GM18519 (cell line): Measurements from ENCODE around the gene UNC13C.
A peak's percentile ranks its signal among the peaks of the same experiment; 100 is the strongest.

Experiments used
- ATAC-seq: cut with Tn5 transposase; IDR thresholded peaks from one replicate; pipeline ENCODE4 v1.9.1; 2021; ENCODE audit warnings: mild to moderate bottlenecking, moderate library complexity; ENCODE audit not compliant: unreplicated experiment, low FRiP score

The UNC13C gene

DNA sequence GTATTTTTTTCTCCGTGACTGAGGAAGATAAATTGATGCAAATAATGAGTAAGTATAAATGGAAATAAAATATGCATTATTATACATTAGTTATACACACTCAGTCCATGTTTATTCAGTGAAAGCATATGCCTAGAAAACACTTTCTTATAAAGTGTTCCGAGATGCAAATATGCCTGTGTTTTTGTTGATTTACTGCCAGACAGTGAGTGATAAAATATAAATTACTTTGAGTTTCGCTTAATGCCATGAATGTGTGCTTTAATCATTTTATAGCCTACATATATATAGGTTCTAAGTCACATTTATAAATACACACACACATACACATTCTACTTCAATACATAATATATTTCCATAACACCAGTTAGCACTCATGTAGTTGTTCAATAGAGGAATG lies 569.2 kb downstream of the UNC13C start:
- no peak for ATAC-seq

DNA sequence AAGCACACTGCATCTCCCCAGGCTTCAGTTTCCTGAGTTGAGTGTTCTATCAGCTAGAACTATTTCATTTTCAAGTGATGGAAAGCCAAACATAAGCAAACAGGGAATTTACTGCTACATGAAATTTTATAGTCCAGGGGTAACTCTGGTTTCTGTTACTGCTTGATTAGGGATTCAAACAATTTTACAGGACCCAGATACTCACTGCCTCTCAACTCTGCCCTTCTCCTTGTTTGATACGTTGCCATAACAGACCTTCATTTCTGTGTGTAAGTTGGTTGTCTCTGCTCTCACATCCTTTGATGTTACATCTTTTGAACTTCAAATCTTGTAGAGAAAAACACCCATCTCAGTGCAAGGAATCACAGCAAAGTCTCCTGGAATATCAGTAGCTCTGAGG lies 572.7 kb downstream of the UNC13C start:
- no peak for ATAC-seq

DNA sequence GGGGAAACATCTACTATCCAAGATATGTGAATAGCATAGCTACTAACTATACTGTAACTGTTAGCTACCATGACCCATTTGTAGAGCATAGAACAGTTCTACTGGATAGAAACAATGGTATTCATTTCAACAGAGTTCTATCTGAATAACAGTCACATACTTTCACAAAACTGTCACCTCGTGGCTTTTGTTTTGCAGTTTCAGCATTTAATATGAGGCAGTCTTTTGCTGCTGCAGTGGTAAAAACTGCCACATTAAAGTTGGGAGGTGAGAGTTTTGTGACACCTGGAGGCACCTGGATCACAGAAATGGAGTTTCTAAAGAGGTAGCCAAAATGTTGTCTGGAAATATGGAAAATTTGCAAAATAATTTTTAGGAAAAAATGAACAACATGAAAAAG lies 578.0 kb downstream of the UNC13C start:
- ATAC-seq, result no peak

DNA sequence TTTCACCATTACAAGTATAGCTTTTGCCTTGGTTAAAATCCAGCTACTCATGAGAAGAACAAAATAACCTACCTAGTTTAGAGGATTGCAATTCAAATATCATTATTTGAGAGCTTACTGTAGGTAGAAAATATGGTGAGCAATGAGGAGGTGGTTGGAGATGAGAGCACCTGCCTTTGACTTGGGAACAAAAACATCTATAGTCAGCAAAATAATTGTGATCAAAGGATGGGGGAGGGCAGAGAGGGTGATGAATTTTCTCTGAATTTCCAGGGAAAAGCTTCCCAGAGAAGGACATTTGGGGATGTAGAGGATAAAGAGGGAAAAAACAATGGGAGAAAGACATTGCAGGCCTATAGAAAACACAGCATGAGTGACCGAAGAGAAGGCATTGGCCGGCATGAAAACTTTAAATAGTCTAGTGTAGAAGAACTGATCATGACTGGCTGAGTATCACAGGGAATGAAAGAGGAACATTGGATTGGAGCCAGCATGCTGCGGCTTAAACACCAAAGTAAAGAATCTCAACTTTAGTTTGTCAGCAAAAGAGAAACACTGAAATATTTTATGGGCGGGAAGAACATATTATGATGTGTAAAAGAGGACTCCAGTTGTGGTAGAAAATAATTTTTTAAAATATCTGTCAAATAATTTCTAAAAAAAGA lies 581.3 kb downstream of the UNC13C start:
- ATAC-seq, result no peak

DNA sequence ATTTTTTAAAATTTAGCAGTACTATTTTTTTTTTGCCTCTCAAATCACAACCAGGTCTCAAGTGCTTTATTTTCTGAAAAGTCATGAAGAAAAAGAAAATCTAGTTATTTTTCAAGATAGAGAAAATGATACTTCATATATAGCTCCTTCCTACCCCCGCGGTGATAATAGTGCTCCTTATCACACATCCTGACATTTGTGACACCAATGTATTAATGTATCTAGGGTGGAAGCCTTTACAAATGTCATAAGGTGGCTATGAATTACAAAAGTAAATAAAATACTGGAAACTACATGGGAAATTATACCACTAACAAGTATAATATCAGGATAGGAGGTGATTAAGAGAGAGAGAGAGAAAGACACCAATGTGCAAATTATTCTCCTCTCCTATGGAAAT lies 582.2 kb downstream of the UNC13C start:
- ATAC-seq, result no peak

DNA sequence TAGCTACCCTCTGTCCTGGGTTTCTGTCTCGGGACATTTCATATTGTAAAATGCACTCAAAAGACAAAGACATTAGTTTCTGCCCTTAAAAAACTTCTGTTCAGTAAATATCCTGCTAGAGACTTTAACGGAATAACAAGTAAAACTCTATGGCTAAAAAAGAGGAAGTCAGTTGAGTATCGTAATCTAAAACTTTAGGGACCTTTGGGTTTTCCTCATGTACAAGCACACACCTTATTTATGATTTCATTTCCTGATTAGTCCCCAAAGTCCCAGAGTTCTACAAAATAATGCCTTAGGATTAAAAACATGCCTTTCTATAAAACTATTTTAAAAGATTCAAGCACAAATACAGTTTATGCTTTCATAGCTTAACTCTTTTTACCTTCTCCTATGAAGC lies 585.9 kb downstream of the UNC13C start:
- no peak for ATAC-seq

DNA sequence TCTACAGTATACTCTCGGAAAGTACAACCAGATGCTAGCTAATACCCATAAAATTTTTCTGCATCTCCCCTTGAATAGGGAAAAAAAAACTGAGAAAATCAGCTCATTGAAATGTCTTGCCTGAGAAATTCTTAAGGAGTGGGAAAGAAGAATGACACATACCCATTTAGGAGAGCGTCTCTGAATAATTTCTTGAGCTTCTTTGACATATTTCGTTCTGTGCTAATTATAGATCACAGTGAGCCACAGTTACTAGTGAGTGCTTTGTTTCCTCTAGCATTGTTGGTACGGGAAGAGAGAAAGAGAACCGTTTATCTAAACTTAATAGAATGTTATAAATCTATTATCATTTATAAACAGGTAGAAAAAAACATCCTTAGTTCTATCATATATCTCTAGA lies 588.4 kb downstream of the UNC13C start:
- no peak for ATAC-seq

DNA sequence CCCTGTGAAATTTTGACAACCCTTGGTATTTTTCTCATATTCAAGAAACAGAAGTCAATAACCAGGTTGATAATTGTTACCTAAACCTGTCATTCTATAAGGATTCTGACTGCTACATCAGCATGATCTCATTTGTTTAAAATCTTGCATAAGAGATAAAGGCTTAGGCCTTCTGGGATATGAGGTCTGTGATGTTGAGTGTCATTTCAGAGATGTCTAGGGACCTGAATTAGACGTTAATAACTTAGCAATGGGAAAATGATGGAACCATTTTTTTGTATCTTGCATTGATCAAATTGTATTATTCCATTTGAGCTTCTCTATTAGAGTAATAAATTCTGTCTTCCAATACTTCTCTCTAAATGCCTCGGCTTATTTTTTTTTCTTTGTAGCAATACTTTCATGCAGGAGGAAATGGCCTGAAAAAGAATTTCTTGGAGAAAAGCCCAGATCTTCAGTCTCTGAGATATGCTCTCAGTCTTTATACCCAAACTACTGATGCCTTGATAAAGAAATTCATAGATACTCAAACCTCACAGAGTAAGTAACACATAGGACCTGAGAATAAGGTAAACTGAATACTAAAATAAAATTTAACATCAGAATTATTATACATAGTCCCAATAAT lies 589.3 kb downstream of the UNC13C start:
- no peak for ATAC-seq

DNA sequence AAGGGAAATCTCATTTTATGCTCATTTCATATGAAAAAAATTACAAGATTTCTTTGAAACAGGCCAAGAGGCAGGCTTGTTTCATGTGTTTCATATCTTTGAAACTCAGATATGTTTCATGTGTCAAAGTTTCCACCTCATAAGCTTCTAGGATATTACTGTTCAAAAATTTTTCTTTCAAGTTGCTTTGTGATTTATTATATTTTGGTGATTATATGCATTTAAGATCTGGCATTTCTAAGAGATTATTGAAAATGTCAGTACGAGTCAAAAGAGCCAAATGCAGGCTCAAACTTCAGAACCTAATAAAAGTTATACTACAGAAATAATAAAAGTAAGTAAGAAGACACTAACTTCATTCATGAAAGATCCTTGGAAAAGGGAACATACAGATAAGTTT lies 590.1 kb downstream of the UNC13C start:
- no peak for ATAC-seq

DNA sequence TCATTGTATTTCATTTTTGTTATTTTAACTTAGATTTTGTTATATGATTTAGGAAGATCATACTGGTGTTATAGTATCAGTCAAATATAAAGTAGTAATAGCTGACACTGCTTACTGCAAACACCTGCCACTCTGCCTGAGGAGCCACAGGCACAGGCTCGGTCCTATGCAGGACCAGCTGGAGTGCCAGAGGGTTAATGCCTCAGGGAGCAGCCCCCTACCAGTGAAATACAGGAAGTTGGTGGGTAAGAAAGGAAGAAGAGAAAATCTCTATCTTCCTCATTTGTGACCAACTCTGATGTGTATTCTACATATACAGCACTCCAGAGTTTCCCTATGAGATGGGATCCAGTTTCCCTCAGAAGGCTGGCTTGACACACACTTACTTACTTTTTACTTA lies 593.3 kb downstream of the UNC13C start:
- ATAC-seq, result no peak

DNA sequence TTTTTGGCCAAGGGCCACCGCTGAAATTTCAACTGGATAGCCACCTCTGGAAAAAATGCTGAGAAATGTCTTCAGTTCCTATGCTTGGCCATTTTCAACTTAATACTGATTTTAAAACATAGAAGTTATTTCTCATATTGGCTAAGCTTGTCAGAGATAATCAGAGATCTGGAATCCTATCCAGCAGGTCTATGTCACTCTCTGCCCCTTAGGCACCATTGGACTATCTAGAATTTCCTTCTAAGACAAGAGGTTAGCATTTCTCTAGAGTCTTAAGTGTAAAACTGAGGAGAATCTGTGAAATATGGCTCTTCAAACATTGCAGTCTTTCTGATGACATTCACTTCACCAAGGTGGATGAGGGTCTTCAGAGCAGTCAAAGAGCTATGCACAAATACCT lies 597.3 kb downstream of the UNC13C start:
- no peak for ATAC-seq

DNA sequence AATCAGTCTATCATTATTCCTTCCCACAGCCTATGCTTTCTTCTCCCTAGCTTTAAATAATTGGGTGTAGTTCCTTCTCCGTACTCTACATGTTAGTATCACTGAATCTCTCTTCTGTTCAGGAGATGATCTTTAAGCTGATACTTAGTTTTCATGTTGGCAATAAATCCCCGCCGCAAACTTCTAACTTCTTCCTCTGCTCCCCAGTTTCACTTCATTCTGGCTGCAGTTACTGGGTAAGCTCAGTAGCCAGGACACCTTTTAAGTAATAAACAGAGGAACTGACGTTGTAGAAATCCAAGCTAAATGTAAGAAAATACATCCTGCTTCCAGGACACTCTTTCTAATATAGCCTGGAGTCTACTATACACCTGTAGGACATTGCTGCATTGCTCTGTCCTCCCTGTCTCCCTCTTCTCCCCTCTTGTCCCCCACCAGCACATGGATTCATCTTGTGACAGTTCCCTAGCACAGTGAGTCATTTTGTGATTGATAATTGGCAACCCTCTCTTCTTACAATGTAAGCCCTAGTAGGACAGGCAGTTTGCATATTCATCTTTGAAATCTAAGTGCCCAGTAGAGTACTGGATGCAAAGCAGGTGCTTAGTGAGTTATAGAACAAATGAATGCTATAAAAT lies 598.2 kb downstream of the UNC13C start:
- no peak for ATAC-seq

DNA sequence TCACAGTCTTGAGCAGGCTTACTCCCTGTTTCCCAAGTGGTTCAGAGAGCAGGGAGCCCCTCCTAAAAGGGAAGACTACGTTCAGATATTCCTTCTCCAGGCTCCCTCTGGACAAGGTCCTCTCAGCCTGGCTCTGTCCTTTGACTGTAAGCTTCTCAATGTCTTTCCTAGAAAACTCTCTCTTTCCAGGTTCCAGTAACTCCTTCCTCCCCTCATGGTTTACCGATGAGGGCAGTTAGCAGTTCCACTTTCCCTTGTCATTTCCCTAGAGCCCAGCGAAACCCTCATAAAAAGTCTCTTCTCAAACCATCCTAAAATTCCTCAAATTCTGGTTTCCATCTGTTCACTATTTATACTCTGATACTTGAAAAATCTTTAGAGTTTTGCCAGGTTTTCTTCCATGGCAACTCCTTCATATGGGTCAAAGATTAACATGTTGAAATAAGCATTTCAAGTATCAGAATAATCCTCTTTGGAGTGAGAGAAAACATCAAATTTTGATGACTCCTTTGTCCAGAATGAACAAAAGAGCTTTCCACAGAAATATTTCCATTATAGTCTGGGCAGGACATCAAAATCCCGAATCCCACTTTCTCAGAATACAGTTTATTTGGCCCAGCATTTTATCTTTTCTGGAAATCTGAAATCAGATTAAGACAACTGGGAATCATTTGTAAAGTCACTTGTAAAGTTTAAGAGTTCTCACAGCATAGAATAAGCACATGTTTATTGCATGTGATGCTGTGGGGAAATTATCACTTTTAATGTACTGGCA lies 599.4 kb downstream of the UNC13C start:
- no peak for ATAC-seq

DNA sequence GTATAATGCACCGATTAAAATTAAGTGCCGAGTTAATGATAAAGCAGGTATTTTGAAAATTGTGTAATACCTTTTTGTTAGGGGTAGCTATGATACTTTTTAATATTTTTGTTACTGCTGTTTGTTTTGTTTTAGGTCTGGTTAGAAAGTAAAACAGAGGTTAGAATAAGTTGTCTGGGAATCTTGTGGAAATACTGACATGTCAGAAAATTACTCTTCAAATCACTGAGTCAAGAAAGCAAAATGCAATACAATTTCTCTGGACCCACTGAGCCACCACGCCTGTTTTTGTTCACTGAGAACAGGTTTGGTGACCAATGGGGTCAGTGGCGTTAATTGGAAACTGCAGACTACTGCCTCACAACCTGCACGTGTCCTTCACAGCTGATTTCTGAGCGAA lies 601.6 kb downstream of the UNC13C start:
- ATAC-seq, result no peak

DNA sequence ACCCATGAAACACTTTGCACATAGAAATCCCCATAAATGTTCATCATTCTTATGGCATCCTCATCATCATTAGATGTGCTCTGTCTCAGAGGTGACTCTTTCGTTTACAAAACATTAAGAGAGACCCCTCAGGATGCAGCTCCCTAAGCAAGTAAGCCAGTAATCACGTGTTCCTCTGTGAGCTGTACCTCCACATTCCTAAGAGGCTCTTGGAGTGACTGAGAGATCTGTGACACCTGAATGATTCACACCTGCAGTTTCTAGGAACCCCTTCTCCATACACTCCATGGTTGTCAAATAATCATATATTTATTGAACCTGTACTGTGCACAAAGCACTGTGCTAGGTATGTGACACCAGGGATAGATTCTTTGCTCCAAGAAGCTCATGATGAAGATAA lies 602.4 kb downstream of the UNC13C start:
- ATAC-seq, result no peak

DNA sequence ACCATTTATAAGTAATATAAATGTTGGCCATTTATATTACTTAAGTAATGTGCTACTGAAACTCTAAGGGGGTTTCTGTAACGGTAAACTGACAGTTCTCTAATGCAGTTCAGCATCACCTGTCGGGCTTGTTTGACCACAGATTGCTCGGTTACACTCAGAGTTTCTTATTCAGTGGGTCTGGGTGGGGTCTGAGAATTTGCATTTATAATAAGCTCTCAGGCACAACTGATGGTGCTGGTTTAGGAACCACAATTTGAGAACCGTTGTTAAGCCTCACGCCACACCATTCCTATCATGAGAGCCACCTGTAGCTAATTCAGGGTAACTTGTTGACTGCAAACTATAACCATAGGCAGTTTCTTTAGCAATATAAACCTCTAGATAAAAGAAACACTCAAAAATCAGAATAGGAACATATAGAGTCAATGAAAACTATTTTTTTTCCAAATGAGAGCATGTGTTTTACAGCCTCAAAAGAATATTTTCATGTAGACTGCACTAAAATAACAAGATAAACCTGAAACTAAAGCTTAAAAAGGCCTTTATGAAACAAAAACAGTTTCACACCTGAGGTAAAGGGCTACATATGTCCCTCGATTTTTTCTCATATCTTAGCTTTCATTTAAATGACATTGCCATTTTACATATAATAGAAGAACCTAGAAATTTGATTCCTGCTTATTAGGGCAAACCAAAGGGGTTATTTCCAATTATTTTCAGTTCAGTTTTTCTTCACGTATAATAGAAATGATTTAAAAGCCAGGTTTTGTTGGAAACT lies 604.8 kb downstream of the UNC13C start:
- ATAC-seq, result peak; percentile 80

DNA sequence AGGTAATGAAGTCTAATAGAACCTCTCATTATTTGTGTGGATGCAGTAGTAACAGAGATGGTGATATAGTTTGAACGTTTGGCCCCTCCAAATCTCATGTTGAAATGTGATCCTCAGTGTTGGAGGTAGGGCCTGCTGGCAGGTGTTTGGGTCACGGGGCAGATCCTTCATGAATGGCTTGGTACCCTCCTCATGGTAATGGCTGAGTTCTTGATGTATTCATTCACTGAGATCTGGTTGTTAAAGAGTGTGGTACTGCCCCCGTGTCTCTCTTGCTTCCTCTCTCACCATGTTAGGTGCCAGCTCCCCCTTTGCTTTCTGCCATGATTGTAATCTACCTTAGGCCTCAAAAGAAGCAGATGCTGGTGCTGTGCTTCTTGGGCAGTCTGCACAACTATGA lies 606.8 kb downstream of the UNC13C start:
- no peak for ATAC-seq

DNA sequence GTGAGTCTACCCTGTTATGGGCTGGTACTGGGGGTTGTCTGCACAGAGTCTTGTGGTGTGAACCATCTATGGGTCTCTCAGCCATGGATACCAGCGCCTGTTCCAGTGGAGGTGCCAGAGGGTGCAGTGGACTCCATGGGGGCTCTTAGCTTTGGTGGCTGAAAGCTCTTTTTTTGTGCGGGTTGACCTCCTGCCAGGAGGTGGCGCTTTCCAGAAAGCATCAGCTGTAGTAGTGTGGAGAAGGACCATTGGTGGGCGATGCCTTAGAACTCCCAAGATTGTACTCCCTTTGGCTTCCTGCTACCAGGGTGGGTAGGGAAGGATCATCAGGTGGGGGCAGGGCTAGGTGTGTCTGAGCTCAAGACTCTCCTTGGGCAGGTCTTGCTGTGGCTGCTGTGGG lies 615.9 kb downstream of the UNC13C start:
- ATAC-seq, result no peak

DNA sequence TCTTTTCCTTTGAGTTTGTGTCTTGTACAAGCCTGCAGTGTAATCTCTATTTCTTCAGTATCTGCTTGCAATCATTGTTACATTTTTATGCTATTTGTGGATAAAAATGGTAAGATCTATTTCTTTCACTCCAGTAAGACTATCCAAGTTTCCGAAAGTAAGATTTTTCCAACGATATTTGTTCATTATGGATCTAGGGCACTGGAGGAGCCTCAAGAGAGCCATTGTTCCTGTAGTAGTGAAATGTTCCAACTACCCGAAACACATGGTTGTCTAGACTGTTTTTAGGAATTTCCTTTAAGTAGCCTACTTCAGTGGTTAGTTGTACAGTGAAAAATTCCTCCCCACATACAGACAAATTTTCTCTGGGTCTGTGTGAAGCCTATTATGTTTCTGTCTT lies 621.1 kb downstream of the UNC13C start:
- no peak for ATAC-seq

DNA sequence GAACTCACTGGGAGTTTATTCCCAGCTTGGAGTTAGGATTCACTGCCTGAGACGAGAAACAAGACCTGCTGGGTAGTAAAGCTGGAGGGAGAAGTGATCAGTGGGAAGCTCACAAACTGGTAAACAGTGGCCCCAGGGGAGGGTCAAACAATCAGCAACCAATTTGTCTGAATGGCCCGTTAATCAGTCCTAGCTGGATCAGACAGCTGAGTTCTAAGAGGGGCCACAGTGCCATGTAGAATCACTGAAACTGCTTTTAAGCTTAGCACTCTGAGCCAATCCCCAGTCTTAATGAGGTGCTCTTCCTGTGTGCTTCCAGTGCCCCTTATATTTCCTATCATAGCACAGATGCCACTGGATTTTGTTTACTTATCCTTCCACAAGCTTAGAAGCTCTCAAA lies 626.8 kb downstream of the UNC13C start:
- no peak for ATAC-seq

DNA sequence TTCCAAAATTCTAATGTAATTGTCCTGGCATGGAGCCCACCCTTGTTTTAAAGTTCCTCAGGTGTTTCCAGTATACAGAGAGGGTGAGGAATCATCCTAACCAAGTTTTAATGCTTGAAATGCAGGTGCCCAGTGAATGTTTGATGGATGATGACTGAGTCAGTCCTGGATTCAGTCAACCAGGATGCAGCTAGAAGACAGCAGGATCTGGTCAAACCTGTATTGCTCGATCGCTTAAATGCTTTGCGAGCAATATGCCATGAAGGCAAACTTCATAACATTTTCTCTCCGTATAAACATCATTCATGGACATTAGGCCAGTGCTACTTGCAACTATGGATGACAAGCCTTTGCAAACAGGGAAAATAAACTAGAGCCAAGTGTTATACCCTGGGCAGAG lies 627.3 kb downstream of the UNC13C start:
- ATAC-seq, result no peak
